Vagina (tissue), 2 donors: Measurements from ENCODE around the gene VTCN1. TPM values are rescaled to one million over a fixed set of nuclear protein-coding genes. Genes with fewer than 3 reads are reported as not detected.

Experiments used
- DNase-seq, 2 donors: peaks; one replicate each; pipeline ENCODE4 v3.0.0-alpha.2; 2017; ENCODE audit errors: extremely low spot score in 2 of 2
- H3K27ac ChIP-seq: fragments of 200-600 bp; sonication (generic); one replicate; pipeline ENCODE4 v1.5.1; 2019
- H3K27me3 ChIP-seq: fragments of 200-600 bp; sonication (generic); one replicate; pipeline ENCODE4 v1.5.1; 2019
- H3K36me3 ChIP-seq, 2 donors: fragments of 200-600 bp; sonication (generic); one replicate each; pipeline ENCODE4 v1.5.1; 2017 to 2019
- H3K4me1 ChIP-seq: fragments of 200-600 bp; sonication (generic); one replicate; pipeline ENCODE4 v1.5.1; 2019
- H3K4me3 ChIP-seq, 2 donors: fragments of 200-600 bp; sonication (generic); 1 replicate in 1 of 2; 2 replicates in 1 of 2; pipeline ENCODE4 v1.5.1; 2016 to 2019
- H3K9me3 ChIP-seq: fragments of 200-600 bp; sonication (generic); one replicate; pipeline ENCODE4 v1.5.1; 2019
- POLR2A ChIP-seq, 2 donors: fragments of 450-650 bp; IDR thresholded peaks; one replicate each; pipeline ENCODE4 v1.6.1; 2017; ENCODE audit warnings: antibody characterized with exemption in 2 of 2, mild to moderate bottlenecking in 2 of 2, moderate library complexity in 2 of 2
- POLR2AphosphoS5 ChIP-seq, 2 donors: sonication (generic); formaldehyde crosslinking; IDR thresholded peaks; one replicate each; pipeline ENCODE4 v1.9.0; 2017; ENCODE audit warnings: antibody characterized with exemption in 2 of 2, mild to moderate bottlenecking in 2 of 2, low read depth in 1 of 2; ENCODE audit not compliant: insufficient read depth in 1 of 2
- intact Hi-C: fragments of 100-400 bp; cut with DNase I; formaldehyde crosslinking; loops from one replicate; pipeline ENCODE4 v1.15.1; 2023
- total RNA-seq: library from RNA; depleted of rRNA; stranded (reverse); fragments of >200 nt; gene quantifications from one replicate; pipeline ENCODE4 v1.2.3, GENCODE V29; 2016
- TF ChIP-seq, protein P1 (sequence below), 3 experiments: fragments of 450-650 bp in 2 of 3; fragments of 200-600 bp in 1 of 3; sonication (generic) in 1 of 3; IDR thresholded peaks; one replicate each; pipeline ENCODE4 v1.5.1; 2017 to 2019; ENCODE audit warnings: antibody characterized with exemption in 3 of 3, mild to moderate bottlenecking in 2 of 3, moderate library complexity in 2 of 3

Gene VTCN1
- total RNA-seq, 1 donor from 2014 or later = not detected

DNA sequence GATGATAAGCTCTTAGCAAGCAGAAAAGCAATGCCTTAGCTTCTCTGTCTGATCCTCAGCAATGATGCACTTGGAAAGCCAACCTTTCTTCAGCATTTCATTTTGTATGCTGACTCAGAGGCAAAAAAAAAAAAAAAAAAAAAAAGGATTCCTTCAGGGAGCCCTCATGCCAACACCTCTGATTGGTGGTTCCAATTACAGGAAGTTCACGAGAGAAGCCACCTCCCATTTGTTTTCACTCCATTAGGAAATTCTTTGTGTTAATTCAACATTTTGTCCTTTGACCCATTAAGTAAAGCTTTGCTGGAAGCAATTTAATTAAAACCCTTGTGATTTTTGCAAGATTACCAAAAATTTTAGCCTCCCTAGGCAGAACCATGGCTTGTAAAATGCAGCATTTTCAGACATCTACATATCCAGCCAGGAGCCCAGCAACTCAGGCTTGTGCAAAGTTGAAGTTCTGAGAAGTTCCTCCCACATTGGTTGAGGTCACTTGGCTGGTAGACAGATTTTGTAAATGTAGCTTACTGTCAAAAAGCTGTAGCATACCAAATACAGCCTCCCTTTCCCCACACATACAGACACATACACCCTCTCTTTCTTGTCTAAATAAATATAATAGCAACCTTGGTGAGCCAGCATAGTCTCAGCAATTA lies 27.1 kb upstream of the VTCN1 start:
- H3K36me3 ChIP-seq = no peaks in the 10 kb centered on the region

DNA sequence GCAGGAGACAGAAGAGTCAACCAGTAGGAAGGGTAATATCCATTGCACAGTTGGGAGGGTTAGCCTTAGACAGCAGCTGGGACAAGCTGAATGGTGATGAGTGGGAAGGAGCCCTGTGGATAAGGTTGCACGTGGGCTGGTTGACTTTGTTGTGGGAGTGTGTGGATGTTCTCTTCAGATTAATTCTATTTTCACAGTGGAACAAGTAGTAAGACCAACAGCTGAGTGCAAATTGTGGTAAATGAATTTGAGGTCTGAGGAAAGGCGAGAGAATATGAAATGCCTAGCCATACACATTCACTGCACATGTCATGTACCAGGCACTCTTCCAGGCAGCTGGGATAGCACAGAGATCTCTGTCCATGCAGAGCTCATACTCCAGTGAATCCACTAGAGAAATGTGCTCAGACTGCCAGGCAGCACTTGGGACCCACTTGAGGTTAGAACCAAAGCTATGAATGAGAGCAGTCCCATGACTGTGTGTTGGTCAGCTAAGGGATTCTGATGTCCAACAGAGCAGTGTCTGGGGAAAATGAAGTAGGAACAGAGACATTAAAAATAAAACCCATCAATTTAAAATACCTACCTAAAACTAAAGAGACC lies 25.2 kb upstream of the VTCN1 start:
- no peak for DNase-seq
- no peak for TF ChIP-seq POLR2A (IDR thresholded peaks at IDR 0.05)
- TF ChIP-seq, protein P1, sequence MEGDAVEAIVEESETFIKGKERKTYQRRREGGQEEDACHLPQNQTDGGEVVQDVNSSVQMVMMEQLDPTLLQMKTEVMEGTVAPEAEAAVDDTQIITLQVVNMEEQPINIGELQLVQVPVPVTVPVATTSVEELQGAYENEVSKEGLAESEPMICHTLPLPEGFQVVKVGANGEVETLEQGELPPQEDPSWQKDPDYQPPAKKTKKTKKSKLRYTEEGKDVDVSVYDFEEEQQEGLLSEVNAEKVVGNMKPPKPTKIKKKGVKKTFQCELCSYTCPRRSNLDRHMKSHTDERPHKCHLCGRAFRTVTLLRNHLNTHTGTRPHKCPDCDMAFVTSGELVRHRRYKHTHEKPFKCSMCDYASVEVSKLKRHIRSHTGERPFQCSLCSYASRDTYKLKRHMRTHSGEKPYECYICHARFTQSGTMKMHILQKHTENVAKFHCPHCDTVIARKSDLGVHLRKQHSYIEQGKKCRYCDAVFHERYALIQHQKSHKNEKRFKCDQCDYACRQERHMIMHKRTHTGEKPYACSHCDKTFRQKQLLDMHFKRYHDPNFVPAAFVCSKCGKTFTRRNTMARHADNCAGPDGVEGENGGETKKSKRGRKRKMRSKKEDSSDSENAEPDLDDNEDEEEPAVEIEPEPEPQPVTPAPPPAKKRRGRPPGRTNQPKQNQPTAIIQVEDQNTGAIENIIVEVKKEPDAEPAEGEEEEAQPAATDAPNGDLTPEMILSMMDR (IDR thresholded peaks at IDR 0.05) = no peak
- no peak for TF ChIP-seq POLR2AphosphoS5 (IDR thresholded peaks at IDR 0.05; ENCODE audit: insufficient read depth in 1 of 2, low read depth in 1 of 2)
- Histone ChIP-seq H3K36me3 (no peaks in the 10 kb centered on the region), H3K4me1 (peaks cover 20% of the 10 kb centered on the region), H3K27me3 (no peaks in the 10 kb centered on the region), H3K4me3 (no peak overlapping the region), H3K9me3 (no peaks in the 10 kb centered on the region), H3K27ac (no peak overlapping the region)
- intact Hi-C loops = no loop called here

More for the DNA sequence above, 27.1 kb upstream of the VTCN1 start:
- Histone ChIP-seq H3K27ac (no peak overlapping the region), H3K4me3 (no peak overlapping the region), H3K9me3 (no peaks in the 10 kb centered on the region), H3K27me3 (no peaks in the 10 kb centered on the region), H3K4me1 (peaks cover 14% of the 10 kb centered on the region)
- DNase-seq = no peak
- TF ChIP-seq, protein P1 (IDR thresholded peaks at IDR 0.05) = no peak
- TF ChIP-seq POLR2AphosphoS5 (IDR thresholded peaks at IDR 0.05; ENCODE audit: insufficient read depth in 1 of 2, low read depth in 1 of 2) = no peak
- TF ChIP-seq POLR2A (IDR thresholded peaks at IDR 0.05) = no peak
- intact Hi-C loops = no loop called here

DNA sequence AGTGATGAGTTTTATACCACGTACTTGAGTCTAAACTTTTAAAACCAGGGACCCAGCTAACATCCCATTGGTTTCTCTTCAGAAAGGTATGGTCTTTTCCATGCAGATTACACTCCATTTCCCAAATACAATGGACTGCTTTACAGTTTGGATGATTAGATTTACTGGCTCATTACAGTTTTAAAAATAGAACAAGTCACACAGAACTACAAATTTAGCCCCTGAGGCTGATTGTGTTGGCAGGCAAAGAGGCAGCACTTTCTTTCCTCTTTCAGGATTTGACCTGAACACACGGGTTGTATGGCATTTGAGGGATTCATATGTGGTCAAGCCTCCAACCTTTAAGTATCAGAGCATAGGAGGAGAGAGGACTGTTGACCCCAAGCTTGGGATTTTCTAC lies 21.8 kb upstream of the VTCN1 start:
- TF ChIP-seq POLR2A (IDR thresholded peaks at IDR 0.05) = no peak
- no peak for TF ChIP-seq POLR2AphosphoS5 (IDR thresholded peaks at IDR 0.05; ENCODE audit: insufficient read depth in 1 of 2, low read depth in 1 of 2)
- TF ChIP-seq, protein P1 (IDR thresholded peaks at IDR 0.05) = no peak
- Histone ChIP-seq H3K4me3 (no peak overlapping the region), H3K27ac (no peak overlapping the region), H3K36me3 (no peaks in the 10 kb centered on the region), H3K4me1 (peaks cover 13% of the 10 kb centered on the region), H3K9me3 (no peaks in the 10 kb centered on the region), H3K27me3 (no peaks in the 10 kb centered on the region)
- no peak for DNase-seq
- intact Hi-C loops = no loop called here

DNA sequence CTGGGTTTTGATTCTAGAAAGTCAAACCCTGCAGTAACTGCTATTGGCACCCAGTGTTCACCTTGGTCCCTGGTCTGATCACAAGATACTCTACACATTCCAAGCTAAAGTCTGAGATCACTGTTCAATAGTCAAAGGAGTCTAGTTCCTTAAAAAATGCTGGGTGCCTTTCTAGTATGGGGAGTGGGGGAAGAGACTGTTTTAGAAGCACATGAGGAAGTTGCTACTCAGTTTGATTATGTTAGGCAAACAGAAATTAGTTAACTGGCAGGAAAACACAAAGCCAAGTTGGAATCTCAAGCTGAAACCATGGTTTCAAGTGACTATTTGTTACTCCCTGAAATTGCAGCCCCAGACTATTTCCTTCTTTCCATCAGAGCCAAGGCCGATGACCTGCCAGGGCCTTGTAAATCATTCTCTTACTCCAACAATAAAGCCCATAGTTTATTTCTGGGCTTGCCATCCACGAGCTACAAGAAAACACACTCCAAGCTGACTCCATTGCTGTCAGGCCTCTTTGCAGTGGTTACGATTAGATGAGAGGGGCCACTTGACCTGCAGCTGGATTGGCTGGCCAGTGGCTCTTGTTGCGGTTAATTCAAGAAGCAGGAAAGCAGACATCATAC lies 21.1 kb upstream of the VTCN1 start:
- H3K27ac ChIP-seq = no peak overlapping the region
- H3K27me3 ChIP-seq = no peaks in the 10 kb centered on the region
- no peak overlapping the region for H3K4me3 ChIP-seq
- H3K36me3 ChIP-seq = no peaks in the 10 kb centered on the region
- intact Hi-C loops = no loop called here
- TF ChIP-seq, protein P1 (IDR thresholded peaks at IDR 0.05) = no peak
- TF ChIP-seq POLR2A (IDR thresholded peaks at IDR 0.05) (no peak), POLR2AphosphoS5 (IDR thresholded peaks at IDR 0.05; ENCODE audit: insufficient read depth in 1 of 2, low read depth in 1 of 2) (no peak)
- no peaks in the 10 kb centered on the region for H3K9me3 ChIP-seq
- H3K4me1 ChIP-seq = peaks cover 7% of the 10 kb centered on the region
- DNase-seq = no peak

DNA sequence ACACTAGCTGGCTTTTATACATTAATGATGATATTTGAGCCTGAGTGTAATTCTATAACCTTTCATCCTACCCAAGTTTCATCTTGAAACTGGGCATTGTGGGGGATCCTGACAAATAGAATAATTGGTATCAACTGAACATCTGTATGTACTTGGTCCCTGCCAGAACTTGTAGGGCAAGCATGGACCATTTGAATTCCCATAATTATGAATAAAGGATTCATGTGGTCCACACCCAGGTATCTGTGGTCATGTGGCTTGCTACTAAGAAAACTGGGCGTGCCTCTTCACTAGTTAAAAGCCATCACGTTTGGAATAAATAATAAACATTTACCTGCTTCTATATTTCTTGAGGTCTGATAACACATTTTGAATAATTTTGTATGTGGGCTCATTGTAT lies 20.6 kb upstream of the VTCN1 start:
- Histone ChIP-seq H3K4me3 (no peak overlapping the region), H3K4me1 (peaks cover 6% of the 10 kb centered on the region), H3K27ac (no peak overlapping the region), H3K36me3 (no peaks in the 10 kb centered on the region), H3K27me3 (no peaks in the 10 kb centered on the region), H3K9me3 (no peaks in the 10 kb centered on the region)
- intact Hi-C loops = no loop called here
- TF ChIP-seq, protein P1 (IDR thresholded peaks at IDR 0.05) = no peak
- TF ChIP-seq POLR2A (IDR thresholded peaks at IDR 0.05) = no peak
- no peak for DNase-seq
